HG03135 (cell line): ENCODE measurements around the gene SERPINE1.
"Not testable (repeated sequence)": the region's sequence is repeated elsewhere in the genome, so short reads cannot be mapped to it uniquely, and the experiment has no call there.

Source experiments
- ATAC-seq: cut with Tn5 transposase; IDR thresholded peaks from one replicate; pipeline ENCODE4 v1.9.1; 2021; ENCODE audit warnings: mild to moderate bottlenecking, moderate library complexity; ENCODE audit not compliant: unreplicated experiment

Gene SERPINE1

GRCh38 chr7:101100858-101101847 is 25.8 kb upstream of the SERPINE1 start:
- no peak for ATAC-seq

GRCh38 chr7:101102026-101102425 is 24.9 kb upstream of the SERPINE1 start:
- no peak for ATAC-seq

- ATAC-seq = not testable (repeated sequence)
These were observed 23.2 kb upstream of the SERPINE1 start for GRCh38 chr7:101103701-101104100.

- ATAC-seq = no peak
These were observed 22.7 kb upstream of the SERPINE1 start for GRCh38 chr7:101104193-101104713.

GRCh38 chr7:101104799-101105198 is 22.1 kb upstream of the SERPINE1 start:
- ATAC-seq = no peak

- not testable (repeated sequence) for ATAC-seq
These were observed 21.7 kb upstream of the SERPINE1 start for GRCh38 chr7:101105248-101105647.

GRCh38 chr7:101106386-101106785 is 20.5 kb upstream of the SERPINE1 start:
- ATAC-seq = no peak

GRCh38 chr7:101108330-101108857 is 18.5 kb upstream of the SERPINE1 start:
- no peak for ATAC-seq

GRCh38 chr7:101108961-101109360 is 17.9 kb upstream of the SERPINE1 start:
- ATAC-seq = no peak

GRCh38 chr7:101109368-101109767 is 17.5 kb upstream of the SERPINE1 start:
- no peak for ATAC-seq

- ATAC-seq = no peak
These were observed 15.6 kb upstream of the SERPINE1 start for GRCh38 chr7:101111261-101111660.

GRCh38 chr7:101112233-101112632 is 14.7 kb upstream of the SERPINE1 start:
- no peak for ATAC-seq

- not testable (repeated sequence) for ATAC-seq
These were observed 13.8 kb upstream of the SERPINE1 start for GRCh38 chr7:101113140-101113539.

GRCh38 chr7:101113836-101114235 is 13.1 kb upstream of the SERPINE1 start:
- ATAC-seq = no peak

- no peak for ATAC-seq
These were observed 12.4 kb upstream of the SERPINE1 start for GRCh38 chr7:101114492-101114891.

- no peak for ATAC-seq
These were observed 11.7 kb upstream of the SERPINE1 start for GRCh38 chr7:101115215-101115614.

GRCh38 chr7:101116898-101117297 is 10.0 kb upstream of the SERPINE1 start:
- no peak for ATAC-seq

GRCh38 chr7:101118856-101119255 is 8.0 kb upstream of the SERPINE1 start:
- ATAC-seq = no peak

GRCh38 chr7:101119876-101120275 is 7.0 kb upstream of the SERPINE1 start:
- ATAC-seq = no peak

- no peak for ATAC-seq
These were observed 6.6 kb upstream of the SERPINE1 start for GRCh38 chr7:101120315-101120714.

- ATAC-seq = not testable (repeated sequence)
These were observed 5.3 kb upstream of the SERPINE1 start for GRCh38 chr7:101121631-101121990.
